HG02759 (cell line): ENCODE measurements around the gene ULK4.
"Not testable (repeated sequence)": the region's sequence is repeated elsewhere in the genome, so short reads cannot be mapped to it uniquely, and the experiment has no call there.

Source experiments
- ATAC-seq: cut with Tn5 transposase; IDR thresholded peaks from one replicate; pipeline ENCODE4 v1.9.1; 2021; ENCODE audit warnings: mild to moderate bottlenecking, moderate library complexity; ENCODE audit not compliant: unreplicated experiment

The ULK4 gene

GRCh38 chr3:41695806-41696205, 266.1 kb downstream of the ULK4 start:
- not testable (repeated sequence) for ATAC-seq

DNA sequence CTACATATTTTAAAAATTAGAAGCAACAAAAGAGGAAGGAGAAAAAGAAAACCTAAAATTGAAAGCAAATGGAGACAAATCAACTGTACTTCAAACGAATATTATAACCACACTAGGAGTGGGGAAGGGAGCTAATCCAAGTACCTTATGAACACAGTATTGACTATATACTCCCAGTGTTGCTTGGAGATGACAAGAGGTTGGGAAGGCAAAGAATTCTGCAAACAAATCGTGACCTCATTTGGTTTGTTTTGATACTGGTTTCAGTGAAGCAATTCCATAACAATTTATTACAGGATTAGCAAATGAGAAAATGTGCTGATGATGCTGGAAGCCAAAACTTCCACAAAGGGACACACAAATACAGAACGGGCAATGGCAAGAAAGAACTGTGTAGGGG, 268.1 kb downstream of the ULK4 start:
- no peak for ATAC-seq

- no peak for ATAC-seq
Measured at GRCh38 chr3:41690766-41691563, 270.9 kb downstream of the ULK4 start.

GRCh38 chr3:41688595-41689380, 273.1 kb downstream of the ULK4 start:
- ATAC-seq = no peak

DNA sequence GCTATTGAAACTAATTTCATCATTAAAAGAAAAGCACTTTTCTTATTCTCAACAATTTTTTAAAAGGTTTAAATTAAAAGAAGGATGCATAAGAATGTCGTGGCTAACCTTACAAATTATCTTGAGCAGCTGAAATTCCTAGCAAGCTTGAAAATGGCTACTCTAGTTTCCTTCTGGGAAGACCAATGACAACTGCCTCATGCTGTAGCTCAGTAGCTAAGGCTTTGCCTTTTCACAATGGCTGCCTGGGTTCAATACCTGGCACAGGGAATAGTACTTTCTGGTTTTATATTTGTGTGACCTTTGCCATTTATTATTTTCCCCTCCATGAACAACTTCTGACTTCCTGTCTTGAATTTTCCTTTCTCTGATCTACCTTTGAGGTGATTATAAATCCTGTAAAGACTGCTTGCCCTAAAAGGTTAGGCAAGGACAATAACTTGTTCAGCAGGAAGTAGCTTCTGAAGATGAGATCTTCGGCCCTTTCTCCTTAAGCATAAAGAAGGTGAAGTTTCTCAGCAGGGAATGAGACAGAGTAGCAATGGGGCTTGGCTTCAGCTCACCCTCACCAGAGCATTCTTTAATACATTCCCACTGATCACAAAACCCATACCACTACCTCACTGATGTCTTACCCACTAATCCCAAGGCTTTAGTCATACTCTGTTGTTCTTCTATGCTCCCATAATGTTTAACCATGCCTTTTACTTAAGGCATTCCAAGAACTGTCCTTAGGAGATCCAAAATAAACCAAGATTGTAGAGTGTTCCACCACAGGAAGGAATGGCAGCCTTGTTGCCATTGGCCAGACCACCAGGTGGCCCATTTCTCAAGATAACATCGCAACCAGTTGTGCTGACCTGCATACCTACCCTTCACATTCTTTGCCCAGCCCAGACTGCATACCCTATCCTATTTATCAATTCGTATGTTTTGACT, 276.8 kb downstream of the ULK4 start:
- ATAC-seq = no peak

DNA sequence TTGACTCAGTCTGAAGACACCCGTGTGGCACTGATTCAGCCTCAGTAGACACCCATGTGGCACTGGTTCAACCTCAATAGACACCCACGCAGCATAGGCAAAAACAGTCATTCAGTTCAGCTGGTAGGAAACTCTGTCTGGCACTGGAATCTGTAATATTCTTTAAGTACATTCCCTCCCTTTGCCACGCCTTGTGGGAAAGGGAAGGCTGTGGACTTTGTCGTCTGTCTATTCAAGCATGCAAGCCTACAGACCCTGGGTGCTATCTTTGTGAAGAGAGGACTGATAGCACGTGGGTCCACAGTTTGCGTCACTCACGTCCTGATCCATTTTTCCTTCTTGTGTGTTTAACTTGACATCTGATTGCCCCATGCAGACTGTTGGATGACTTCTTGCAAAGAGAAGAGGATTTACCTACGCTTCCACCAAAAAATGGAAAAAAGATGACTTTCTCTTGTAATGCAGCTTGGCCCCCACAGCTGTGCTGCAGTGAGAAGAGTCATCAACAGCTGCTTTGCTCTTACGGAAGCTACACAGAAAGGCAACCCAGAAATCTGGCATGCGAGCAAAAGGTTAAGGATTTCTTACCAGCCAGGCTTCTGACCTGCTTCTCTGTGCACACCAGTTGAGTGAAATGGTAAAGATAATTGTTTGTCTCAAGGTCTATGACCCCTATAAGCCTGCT, 278.1 kb downstream of the ULK4 start:
- no peak for ATAC-seq

DNA sequence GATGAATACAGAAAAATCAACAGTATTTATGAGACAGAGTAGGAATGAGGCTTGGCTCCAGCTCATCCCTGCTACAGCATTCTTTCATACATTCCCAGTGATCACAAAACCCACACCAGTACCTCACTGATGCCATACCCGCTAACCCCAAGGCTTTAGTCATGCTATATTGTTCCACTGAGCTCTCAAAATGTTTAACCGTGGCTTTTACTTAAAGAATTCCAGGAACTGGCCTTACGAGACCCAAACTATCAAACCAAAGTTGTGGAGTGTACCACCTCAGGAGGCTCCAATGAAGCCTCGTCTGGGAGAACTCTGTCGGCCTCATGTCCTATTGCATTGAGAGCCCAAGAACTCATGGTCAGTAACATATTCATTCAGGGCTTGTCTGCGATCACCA, 278.9 kb downstream of the ULK4 start:
- ATAC-seq = no peak

GRCh38 chr3:41682382-41682781, 279.5 kb downstream of the ULK4 start:
- ATAC-seq = no peak

- no peak for ATAC-seq
Measured at GRCh38 chr3:41681479-41681878, 280.4 kb downstream of the ULK4 start.

- ATAC-seq = no peak
Measured at GRCh38 chr3:41679374-41679773, 282.5 kb downstream of the ULK4 start.

DNA sequence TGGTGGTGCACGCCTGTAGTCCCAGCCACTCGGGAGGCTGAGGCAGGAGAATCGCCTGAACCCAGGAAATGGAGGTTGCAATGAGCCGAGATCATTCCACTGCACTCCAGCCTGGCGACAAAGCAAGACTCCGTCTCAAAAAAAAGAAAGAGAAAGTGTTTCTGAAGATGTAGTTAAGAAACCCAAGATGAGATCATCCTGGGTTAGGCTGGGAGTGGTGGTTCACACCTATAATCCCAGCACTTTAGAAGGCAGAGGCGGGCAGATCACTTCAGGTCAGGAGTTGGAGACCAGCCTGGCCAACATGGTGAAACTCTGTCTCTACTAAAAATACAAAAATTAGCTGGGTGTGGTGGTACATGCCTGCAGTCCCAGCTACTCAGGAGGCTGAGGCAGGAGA, 286.8 kb downstream of the ULK4 start:
- not testable (repeated sequence) for ATAC-seq

- no peak for ATAC-seq
Measured at GRCh38 chr3:41674449-41674848, 287.5 kb downstream of the ULK4 start.

DNA sequence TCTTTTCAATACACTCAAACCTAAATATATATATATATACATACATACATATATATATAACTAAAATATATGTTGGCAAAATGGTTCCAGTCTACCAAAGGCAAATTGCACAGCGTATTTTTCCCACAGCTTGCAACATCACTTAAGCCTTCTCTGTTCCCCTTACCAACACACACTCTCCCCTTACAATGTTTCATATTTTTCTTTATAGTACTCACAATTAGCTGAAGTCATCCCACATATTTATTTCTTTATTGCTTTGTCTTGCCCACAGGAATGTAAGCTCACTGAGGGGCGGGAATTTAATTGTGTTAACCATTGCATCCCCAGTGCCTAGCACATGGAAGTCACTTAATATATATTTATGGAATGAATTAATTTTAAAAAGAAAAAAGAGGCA, 288.3 kb downstream of the ULK4 start:
- no peak for ATAC-seq

DNA sequence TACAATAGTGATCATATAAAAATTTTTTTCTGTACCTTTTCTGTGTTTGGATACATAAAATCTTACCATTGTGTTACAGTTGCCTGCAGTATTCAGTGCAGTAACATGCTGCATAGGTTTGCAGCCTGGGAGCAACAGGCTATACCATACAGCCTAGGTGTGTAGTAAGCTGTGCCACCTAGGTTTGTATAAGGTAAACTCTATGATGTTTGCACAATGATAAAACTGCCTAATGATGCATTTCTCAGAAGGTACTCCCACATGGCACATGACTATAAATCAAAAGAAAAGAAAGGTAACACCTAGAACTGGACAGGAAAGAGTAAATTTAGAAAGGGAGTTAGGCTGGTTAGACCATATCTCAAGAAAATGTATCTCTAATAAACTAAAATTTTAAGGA, 293.5 kb downstream of the ULK4 start:
- no peak for ATAC-seq

- no peak for ATAC-seq
Measured at GRCh38 chr3:41662288-41662687, 299.6 kb downstream of the ULK4 start.

DNA sequence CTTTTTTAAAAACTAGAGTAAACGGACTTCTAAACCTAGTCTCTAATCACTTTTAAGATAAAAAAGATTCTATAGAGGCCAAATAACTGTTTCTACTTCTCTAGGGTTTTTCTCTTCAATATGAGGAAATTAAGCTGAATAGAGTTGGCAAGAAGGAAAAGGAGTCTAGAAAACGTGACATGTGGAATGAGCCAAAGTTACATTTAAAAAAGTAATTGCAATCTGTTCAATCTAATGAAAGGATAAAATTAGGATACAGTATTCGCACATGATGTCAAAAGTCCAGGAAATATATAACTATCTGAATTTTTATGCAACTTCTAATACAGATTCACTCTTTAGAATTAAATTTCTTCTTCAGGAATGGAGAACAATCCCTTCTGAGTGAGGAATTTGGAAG, 300.1 kb downstream of the ULK4 start:
- no peak for ATAC-seq

DNA sequence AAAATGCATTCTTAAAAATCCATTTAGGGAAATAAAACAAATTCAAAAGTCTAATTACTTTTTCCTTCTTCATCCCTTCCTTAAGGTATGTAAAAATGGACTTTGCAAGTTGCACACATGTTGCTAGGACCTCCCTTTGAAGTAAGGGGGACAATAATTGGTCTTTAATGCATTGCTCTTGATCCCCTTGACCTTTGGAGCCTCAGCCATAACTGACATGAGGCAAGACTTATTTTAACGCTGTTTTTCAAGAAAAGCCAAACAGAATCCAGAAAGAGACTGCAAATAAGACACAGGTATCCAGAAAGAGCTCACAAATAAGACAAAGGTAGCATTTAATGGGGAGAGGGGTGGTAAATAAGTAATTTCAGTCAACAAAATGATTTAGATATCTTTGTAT, 301.4 kb downstream of the ULK4 start:
- no peak for ATAC-seq

DNA sequence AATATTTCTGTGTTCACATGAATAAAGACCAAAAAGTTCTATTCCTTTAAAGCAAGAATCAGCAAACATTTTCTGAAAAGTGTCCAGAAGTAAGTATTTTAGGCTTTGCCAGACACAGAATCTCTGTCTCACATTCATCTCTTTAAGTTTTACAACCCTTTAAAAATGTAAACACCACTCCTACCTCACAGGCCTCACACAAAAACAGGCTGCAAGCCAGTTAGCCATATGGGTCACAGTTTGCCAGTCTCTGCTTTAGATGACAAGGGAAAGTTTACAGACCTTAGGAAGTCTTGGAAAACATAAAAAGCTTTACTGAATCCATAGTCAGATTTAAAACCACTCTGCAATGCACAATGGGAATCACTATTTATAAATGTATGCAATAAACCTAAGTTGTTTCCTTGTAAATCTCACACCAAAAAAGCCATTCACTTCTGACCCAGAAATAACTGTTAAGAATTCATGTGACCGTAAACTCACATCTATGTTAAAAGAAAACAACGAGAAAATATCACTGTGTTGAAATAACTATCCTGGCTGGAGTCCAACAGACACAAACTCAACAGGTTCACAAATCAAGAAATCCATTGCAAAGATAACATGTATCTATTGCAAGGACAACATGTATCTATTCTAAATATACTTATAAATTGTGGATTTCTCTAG, 308.2 kb downstream of the ULK4 start:
- no peak for ATAC-seq

GRCh38 chr3:41652931-41653330, 309.0 kb downstream of the ULK4 start:
- no peak for ATAC-seq

DNA sequence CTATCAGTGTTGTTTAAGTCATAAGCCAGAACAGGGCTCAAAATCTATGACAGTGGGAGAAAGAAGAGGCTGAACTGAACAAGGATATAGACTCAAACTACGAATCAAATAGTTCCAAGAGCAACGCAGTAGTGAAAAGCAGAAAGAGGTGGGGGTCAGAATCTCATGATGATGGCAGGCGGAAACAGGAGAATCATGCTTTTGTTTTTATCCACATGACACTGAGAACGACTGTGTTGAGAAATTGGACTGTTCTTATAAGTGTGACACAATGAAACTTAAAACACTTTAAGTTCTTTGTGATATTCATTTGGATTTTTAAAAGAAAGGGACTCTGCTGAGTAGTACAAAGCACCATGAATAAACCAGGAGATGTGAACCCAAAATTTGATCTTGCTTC, 309.4 kb downstream of the ULK4 start:
- ATAC-seq = no peak
